ENCODE results near the gene CFTR. TPM values are rescaled to one million over a fixed set of nuclear protein-coding genes. Genes with fewer than 3 reads are reported as not detected.

Gene CFTR
- total and polyA plus RNA-seq, 2 of the 8 experiments (the other 6 are each of a cell fraction or from before 2014, with no cell fraction given) = 1.2 to 1.6 TPM

DNA sequence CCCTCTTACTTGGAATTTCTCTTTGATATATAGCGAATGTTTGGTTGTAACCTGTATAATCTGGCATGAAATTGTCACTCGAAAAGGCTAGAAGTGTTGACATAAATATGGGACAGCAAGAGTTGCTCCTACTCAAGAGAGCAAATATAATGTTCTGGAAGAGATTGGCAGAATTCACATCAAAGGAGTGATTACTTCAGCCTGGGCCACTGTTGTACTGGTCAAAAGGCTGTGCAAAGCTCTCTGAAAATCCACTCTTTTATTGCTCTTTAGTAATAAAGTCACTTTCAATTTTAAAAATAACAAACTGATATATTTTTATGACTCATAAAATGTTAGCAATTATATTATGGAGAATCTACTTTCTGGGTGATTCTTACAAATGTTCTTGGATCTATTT is 58.2 kb downstream of the CFTR start (continued):
- no peak for TF ChIP-seq SIX5 (IDR thresholded peaks at IDR 0.05; ENCODE audit: low read depth, low read length)
- TF ChIP-seq, protein P1, sequence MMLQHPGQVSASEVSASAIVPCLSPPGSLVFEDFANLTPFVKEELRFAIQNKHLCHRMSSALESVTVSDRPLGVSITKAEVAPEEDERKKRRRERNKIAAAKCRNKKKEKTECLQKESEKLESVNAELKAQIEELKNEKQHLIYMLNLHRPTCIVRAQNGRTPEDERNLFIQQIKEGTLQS (IDR thresholded peaks at IDR 0.05; ENCODE audit: insufficient read depth, low read depth, low read length) = no peak
- no peak for TF ChIP-seq YY1 (IDR thresholded peaks at IDR 0.05; ENCODE audit: low read depth, low read length)
